ENCODE data around the gene DYNC1LI2. TPM values are rescaled to one million over a fixed set of nuclear protein-coding genes. Genes with fewer than 3 reads are reported as not detected.
A peak's percentile ranks its signal among the peaks of the same experiment; 100 is the strongest.

Gene DYNC1LI2
- total and polyA plus RNA-seq, 5 donors from 2014 or later = 22.4 to 91.9 (median 25.4) TPM

DNA sequence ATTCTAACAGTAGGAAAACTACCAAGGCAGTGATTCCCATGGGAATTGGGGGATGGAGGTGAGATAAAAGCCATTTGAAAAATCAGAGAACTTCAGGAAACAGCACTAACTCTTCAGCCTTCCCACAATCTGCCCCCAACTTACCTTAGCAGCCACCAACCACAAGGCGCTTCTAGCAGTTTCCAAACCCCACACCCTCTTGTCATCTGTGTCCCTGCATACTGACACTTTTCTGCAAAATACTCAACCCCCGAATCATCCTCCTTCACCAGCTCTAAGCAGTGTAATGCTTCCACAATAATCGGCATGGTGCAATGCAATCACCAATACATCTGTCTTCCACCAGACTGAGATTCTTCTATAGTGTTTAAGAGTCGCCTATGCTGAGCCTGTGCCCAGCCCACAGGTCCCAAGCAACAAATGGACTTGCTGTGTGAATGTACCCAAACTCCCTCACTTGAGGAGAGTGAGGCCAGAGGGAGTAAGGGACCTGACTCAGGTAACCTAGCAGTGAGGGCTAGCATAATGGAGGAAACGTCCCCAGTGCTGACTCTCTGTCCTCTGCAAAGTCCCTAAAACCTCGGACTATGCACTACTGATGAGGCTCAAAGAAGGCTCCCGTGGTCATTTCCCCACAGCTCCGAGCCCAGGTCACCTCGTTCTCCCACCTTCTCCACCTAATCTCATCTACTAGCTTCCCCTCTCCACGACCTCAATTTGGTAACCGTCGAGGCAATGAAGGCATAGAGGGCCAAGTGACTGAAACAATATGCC lies 943 bp downstream of the DYNC1LI2 start:
- Histone ChIP-seq H3K36me3 (ENCODE audit: control insufficient read depth, insufficient read depth, low read length) (peaks cover 31% of the 10 kb centered on the region), H3K4me1 (ENCODE audit: control insufficient read depth, insufficient read depth, low read length, poor library complexity, severe bottlenecking) (peaks cover 28% of the 10 kb centered on the region), H3K4me3 (ENCODE audit: low read depth, low read length) (peak overlapping the region; percentile 93), H3K9me3 (ENCODE audit: control insufficient read depth in 2 of 2, low read length in 2 of 2) (no peaks in the 10 kb centered on the region), H3K27me3 (ENCODE audit: control insufficient read depth, insufficient read depth, low read length) (peaks cover 14% of the 10 kb centered on the region), H3K27ac (ENCODE audit: insufficient read depth, low read length, poor library complexity, severe bottlenecking) (peak overlapping the region; percentile 66)
- peak overlapping the region; percentile 90 to 96 (median 90) for H3K27ac Mint-ChIP-seq
- no peak for DNase-seq
- no peak for ATAC-seq (ENCODE audit: low read depth in 2 of 2)
- no peaks in the 10 kb centered on the region for H3K9me3 Mint-ChIP-seq
- H3K4me1 Mint-ChIP-seq = peaks cover 9 to 50% (median 36%) of the 10 kb centered on the region in 4 donors
- peaks cover 19% of the 10 kb centered on the region for H3K27me3 Mint-ChIP-seq
- H3K4me3 Mint-ChIP-seq = peak overlapping the region; percentile 77 to 97 (median 92)
- H3K36me3 Mint-ChIP-seq = peaks cover 12% of the 10 kb centered on the region

DNA sequence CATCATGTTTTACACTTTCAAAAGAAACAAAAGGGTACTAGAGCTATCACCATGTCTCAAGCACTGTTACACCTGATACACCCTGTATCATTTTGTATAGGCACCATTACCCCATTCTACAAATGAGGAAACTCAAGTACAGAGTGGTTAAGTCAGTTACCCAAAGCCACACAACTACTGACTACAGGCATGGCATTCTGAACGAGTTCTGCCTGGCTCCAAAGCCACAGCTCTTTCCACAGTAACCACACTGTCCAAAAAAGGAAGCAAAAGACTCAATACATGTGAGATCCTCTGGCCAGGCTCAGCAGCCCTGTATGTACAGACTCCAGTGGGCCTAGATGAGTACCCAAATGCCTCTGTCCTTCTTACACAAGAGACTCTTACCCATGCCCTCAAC lies 4.7 kb downstream of the DYNC1LI2 start:
- Mint-ChIP-seq H3K36me3 (peaks cover 15% of the 10 kb centered on the region), H3K4me3 (peak overlapping the region in 1 of 4 donors; percentile 69), H3K4me1 (peaks cover 9 to 48% (median 37%) of the 10 kb centered on the region in 4 donors), H3K9me3 (no peaks in the 10 kb centered on the region), H3K27me3 (no peaks in the 10 kb centered on the region), H3K27ac (peak overlapping the region in 1 of 3 donors; percentile 67)
- no peaks in the 10 kb centered on the region for H3K9me3 ChIP-seq (ENCODE audit: control insufficient read depth in 2 of 2, low read length in 2 of 2)
- no peak for ATAC-seq (ENCODE audit: low read depth in 2 of 2)
- peak in 1 of 3 donors; percentile 18 for DNase-seq
- peaks cover 65% of the 10 kb centered on the region for H3K36me3 ChIP-seq (ENCODE audit: control insufficient read depth, insufficient read depth, low read length)
- H3K4me3 ChIP-seq (ENCODE audit: low read depth, low read length) = peak overlapping the region; percentile 7
- H3K4me1 ChIP-seq (ENCODE audit: control insufficient read depth, insufficient read depth, low read length, poor library complexity, severe bottlenecking) = peaks cover 22% of the 10 kb centered on the region
- H3K27me3 ChIP-seq (ENCODE audit: control insufficient read depth, insufficient read depth, low read length) = no peaks in the 10 kb centered on the region
- H3K27ac ChIP-seq (ENCODE audit: insufficient read depth, low read length, poor library complexity, severe bottlenecking) = no peak overlapping the region

DNA sequence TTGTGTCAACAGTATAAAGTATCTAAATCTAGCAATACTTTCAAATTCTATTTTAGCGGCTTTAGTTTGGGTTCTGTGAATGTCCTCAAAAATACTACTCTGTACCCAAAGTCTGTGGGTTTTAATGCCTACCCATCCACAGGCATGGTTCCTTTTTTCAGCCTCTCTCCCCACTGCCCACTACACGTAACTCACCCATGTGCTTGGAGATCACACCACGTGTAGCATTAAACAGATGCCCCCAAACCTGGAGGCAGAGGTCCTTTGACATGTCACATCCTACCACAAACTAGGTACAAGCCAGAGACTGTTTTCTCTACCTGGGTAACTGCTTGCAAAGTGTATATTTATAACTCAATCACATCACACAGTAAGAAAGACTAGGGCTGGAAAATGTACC lies 5.4 kb downstream of the DYNC1LI2 start:
- peaks cover 9 to 51% (median 40%) of the 10 kb centered on the region in 4 donors for H3K4me1 Mint-ChIP-seq
- H3K27me3 Mint-ChIP-seq = no peaks in the 10 kb centered on the region
- no peaks in the 10 kb centered on the region for H3K27me3 ChIP-seq (ENCODE audit: control insufficient read depth, insufficient read depth, low read length)
- peaks cover 71% of the 10 kb centered on the region for H3K36me3 ChIP-seq (ENCODE audit: control insufficient read depth, insufficient read depth, low read length)
- peak overlapping the region in 1 of 4 donors; percentile 69 for H3K4me3 Mint-ChIP-seq
- DNase-seq = no peak
- no peak overlapping the region for H3K27ac Mint-ChIP-seq
- H3K4me3 ChIP-seq (ENCODE audit: low read depth, low read length) = no peak overlapping the region
- no peaks in the 10 kb centered on the region for H3K9me3 Mint-ChIP-seq
- H3K9me3 ChIP-seq (ENCODE audit: control insufficient read depth in 2 of 2, low read length in 2 of 2) = no peaks in the 10 kb centered on the region
- peaks cover 18% of the 10 kb centered on the region for H3K36me3 Mint-ChIP-seq
- no peak for ATAC-seq (ENCODE audit: low read depth in 2 of 2)
- H3K4me1 ChIP-seq (ENCODE audit: control insufficient read depth, insufficient read depth, low read length, poor library complexity, severe bottlenecking) = peaks cover 22% of the 10 kb centered on the region
- H3K27ac ChIP-seq (ENCODE audit: insufficient read depth, low read length, poor library complexity, severe bottlenecking) = no peak overlapping the region

DNA sequence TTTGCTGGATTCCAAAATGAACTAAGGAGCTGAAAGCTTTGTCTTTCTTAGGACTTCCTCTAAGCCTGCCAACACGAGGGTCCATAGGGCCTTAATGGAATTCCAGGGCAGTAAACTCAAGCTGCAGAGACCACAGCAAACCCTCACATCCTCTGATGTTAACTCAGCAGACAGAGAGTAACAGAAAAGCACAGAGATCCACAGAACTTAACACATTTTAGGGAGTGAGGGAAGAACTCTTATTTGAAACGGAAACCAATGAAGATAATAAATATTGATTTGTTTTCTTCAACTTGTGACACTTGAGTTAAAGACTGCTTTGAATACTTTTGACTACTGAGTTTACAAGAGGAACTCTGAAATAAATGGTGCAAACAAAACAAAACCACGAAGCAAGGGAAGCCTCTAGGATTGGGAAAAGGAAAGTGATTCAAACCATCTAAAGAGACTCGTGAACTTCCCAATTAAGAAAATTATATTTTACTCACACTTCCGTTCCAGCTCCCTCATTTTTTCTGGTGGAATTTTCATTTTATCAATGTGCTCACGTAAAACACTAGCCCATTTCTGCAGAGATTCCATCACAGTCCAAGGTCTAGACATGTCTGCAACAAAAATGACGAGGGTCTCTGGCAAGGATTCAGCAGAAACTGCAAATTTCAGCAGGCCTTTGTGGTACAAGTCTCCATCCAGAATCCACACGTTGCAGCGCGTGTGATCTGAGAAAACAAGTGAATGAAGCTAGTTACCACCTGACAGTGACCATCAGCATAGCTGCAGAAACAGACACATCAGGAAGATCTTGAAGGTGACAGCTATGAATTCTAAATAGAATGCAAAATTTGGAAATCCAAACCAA lies 9.2 kb downstream of the DYNC1LI2 start:
- peaks cover 20% of the 10 kb centered on the region for H3K36me3 Mint-ChIP-seq

DNA sequence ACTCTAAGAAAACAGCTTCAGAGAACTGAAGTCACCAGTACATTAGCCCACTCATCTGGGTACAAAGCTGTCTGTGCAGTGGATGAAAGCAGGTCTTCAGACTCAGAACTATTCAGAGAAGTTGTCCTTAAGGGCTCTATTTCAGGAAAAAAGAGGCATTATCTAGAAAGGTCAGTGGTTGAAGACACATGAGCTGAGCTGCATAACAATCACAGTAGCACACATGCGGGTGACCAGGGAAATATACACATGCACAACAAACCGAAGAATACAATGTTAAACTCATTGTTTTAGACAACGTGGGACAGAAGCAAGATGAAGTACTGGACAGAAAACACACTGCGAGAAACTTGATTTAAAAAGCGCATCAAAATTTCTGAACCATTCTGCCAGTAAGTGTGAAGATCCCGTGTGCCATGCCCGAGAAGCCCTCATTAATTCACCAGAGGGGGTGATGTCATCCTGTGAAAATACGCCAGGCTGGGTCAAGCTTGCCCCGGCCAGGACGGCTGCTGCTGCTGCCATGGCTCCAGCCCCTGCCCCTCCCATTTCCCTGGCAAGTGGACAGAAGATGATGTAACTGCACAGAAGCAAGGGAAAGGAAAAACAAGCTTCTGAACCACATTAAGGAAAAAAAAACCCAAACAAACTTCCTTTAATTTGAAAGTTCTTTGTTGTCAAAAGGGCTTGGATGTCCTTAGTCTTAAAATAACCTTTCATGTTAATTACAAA lies 10.1 kb downstream of the DYNC1LI2 start:
- DNase-seq = no peak
- no peaks in the 10 kb centered on the region for H3K9me3 Mint-ChIP-seq
- H3K27ac ChIP-seq (ENCODE audit: insufficient read depth, low read length, poor library complexity, severe bottlenecking) = no peak overlapping the region
- H3K4me1 ChIP-seq (ENCODE audit: control insufficient read depth, insufficient read depth, low read length, poor library complexity, severe bottlenecking) = no peaks in the 10 kb centered on the region
- peaks cover 20% of the 10 kb centered on the region for H3K36me3 Mint-ChIP-seq
- H3K4me3 ChIP-seq (ENCODE audit: low read depth, low read length) = no peak overlapping the region
- no peaks in the 10 kb centered on the region for H3K27me3 ChIP-seq (ENCODE audit: control insufficient read depth, insufficient read depth, low read length)
- H3K4me1 Mint-ChIP-seq = peaks cover 6 to 38% (median 26%) of the 10 kb centered on the region in 4 donors
- peaks cover 76% of the 10 kb centered on the region for H3K36me3 ChIP-seq (ENCODE audit: control insufficient read depth, insufficient read depth, low read length)
- no peak for ATAC-seq (ENCODE audit: low read depth in 2 of 2)
- no peak overlapping the region for H3K4me3 Mint-ChIP-seq
- peak overlapping the region in 2 of 3 donors; percentile 20 to 43 for H3K27ac Mint-ChIP-seq
- no peaks in the 10 kb centered on the region for H3K27me3 Mint-ChIP-seq
- no peaks in the 10 kb centered on the region for H3K9me3 ChIP-seq (ENCODE audit: control insufficient read depth in 2 of 2, low read length in 2 of 2)

More for the DNA sequence above, 9.2 kb downstream of the DYNC1LI2 start:
- H3K4me1 Mint-ChIP-seq = peaks cover 6 to 47% (median 31%) of the 10 kb centered on the region in 4 donors
- Histone ChIP-seq H3K27ac (ENCODE audit: insufficient read depth, low read length, poor library complexity, severe bottlenecking) (no peak overlapping the region), H3K4me3 (ENCODE audit: low read depth, low read length) (no peak overlapping the region), H3K36me3 (ENCODE audit: control insufficient read depth, insufficient read depth, low read length) (peaks cover 81% of the 10 kb centered on the region), H3K9me3 (ENCODE audit: control insufficient read depth in 2 of 2, low read length in 2 of 2) (no peaks in the 10 kb centered on the region), H3K27me3 (ENCODE audit: control insufficient read depth, insufficient read depth, low read length) (no peaks in the 10 kb centered on the region), H3K4me1 (ENCODE audit: control insufficient read depth, insufficient read depth, low read length, poor library complexity, severe bottlenecking) (no peaks in the 10 kb centered on the region)
- H3K27me3 Mint-ChIP-seq = no peaks in the 10 kb centered on the region
- no peak overlapping the region for H3K4me3 Mint-ChIP-seq
- H3K9me3 Mint-ChIP-seq = no peaks in the 10 kb centered on the region
- no peak for ATAC-seq (ENCODE audit: low read depth in 2 of 2)
- no peak for DNase-seq
- H3K27ac Mint-ChIP-seq = no peak overlapping the region

DNA sequence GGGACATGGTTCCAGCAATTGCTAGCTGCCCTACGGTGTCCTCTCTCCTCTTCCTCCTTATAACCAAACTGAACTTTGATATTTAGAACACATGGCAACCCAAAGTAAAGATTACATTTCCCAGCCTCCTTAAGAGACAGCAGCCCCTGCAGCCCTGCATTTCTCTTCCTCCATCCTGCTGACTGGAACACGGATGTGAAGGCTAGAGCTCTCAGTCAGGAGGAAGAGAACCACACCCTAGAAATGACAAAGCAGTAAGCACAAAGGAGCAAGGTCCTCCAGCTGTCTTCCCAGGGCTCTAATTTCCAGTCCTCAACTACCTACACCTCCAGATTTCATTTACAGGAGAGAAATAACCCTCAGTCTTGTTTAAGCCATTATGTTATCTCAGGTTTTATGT lies 10.9 kb downstream of the DYNC1LI2 start:
- no peak overlapping the region for H3K4me3 Mint-ChIP-seq
- Histone ChIP-seq H3K36me3 (ENCODE audit: control insufficient read depth, insufficient read depth, low read length) (peaks cover 78% of the 10 kb centered on the region), H3K27me3 (ENCODE audit: control insufficient read depth, insufficient read depth, low read length) (no peaks in the 10 kb centered on the region), H3K4me3 (ENCODE audit: low read depth, low read length) (no peak overlapping the region), H3K27ac (ENCODE audit: insufficient read depth, low read length, poor library complexity, severe bottlenecking) (no peak overlapping the region), H3K4me1 (ENCODE audit: control insufficient read depth, insufficient read depth, low read length, poor library complexity, severe bottlenecking) (no peaks in the 10 kb centered on the region), H3K9me3 (ENCODE audit: control insufficient read depth in 2 of 2, low read length in 2 of 2) (no peaks in the 10 kb centered on the region)
- DNase-seq = no peak
- peak overlapping the region in 2 of 3 donors; percentile 71 to 75 for H3K27ac Mint-ChIP-seq
- ATAC-seq (ENCODE audit: low read depth in 2 of 2) = no peak
- peaks cover 27% of the 10 kb centered on the region for H3K36me3 Mint-ChIP-seq
- no peaks in the 10 kb centered on the region for H3K9me3 Mint-ChIP-seq
- H3K4me1 Mint-ChIP-seq = peaks cover 6 to 34% (median 22%) of the 10 kb centered on the region in 4 donors
- H3K27me3 Mint-ChIP-seq = no peaks in the 10 kb centered on the region

DNA sequence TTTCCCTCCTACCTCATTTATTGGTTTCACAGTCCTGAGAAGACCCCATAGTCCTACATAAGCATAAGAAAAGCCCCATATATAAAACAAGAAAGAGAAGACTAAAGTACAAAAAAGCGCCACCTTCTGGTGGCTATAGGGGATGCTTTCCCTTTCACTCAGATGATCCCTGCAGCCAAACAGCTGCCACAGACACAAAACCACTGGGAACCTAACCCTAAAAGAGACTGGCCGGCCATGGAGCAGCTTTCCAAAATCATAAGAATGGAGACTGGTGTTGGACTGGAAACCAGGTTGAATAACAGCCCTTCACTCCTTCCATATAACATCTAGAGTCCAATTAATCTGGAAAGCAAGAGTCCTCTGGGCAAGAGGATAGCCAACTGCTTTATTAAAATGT lies 11.4 kb downstream of the DYNC1LI2 start:
- no peak overlapping the region for H3K27ac ChIP-seq (ENCODE audit: insufficient read depth, low read length, poor library complexity, severe bottlenecking)

More for the DNA sequence above, 11.4 kb downstream of the DYNC1LI2 start:
- H3K27me3 Mint-ChIP-seq = no peaks in the 10 kb centered on the region
- Histone ChIP-seq H3K9me3 (ENCODE audit: control insufficient read depth in 2 of 2, low read length in 2 of 2) (no peaks in the 10 kb centered on the region), H3K4me1 (ENCODE audit: control insufficient read depth, insufficient read depth, low read length, poor library complexity, severe bottlenecking) (no peaks in the 10 kb centered on the region), H3K4me3 (ENCODE audit: low read depth, low read length) (no peak overlapping the region), H3K36me3 (ENCODE audit: control insufficient read depth, insufficient read depth, low read length) (peaks cover 79% of the 10 kb centered on the region), H3K27me3 (ENCODE audit: control insufficient read depth, insufficient read depth, low read length) (no peaks in the 10 kb centered on the region)
- ATAC-seq (ENCODE audit: low read depth in 2 of 2) (peak in 1 of 2 donors; percentile 44), DNase-seq (peak in 2 of 3 donors; percentile 24 to 55)
- H3K4me1 Mint-ChIP-seq = peaks cover 6 to 34% (median 22%) of the 10 kb centered on the region in 4 donors
- H3K36me3 Mint-ChIP-seq = peaks cover 28% of the 10 kb centered on the region
- H3K9me3 Mint-ChIP-seq = no peaks in the 10 kb centered on the region
- H3K4me3 Mint-ChIP-seq = no peak overlapping the region
- peak overlapping the region; percentile 30 to 71 (median 42) for H3K27ac Mint-ChIP-seq

All from CD4-positive, CD25-positive, alpha-beta regulatory T cell (primary cell).